Heart right ventricle (tissue), 16 donors: ENCODE measurements around the gene NFKB1. TPM values are rescaled to one million over a fixed set of nuclear protein-coding genes. Genes with fewer than 3 reads are reported as not detected.

ENCODE experiments used
- ATAC-seq, 8 donors: fragments of 200-7000 bp; cut with Tn5 transposase; one replicate each; pipeline ENCODE4 v1.9.1; 2020; ENCODE audit warnings: mild to moderate bottlenecking in 8 of 8, moderate library complexity in 8 of 8, moderate number of reproducible peaks in 1 of 8
- DNase-seq, 2 donors: peaks; one replicate each; pipeline ENCODE4 v3.0.0-alpha.2; 2020
- H3K27ac ChIP-seq, 10 donors: fragments of 200-600 bp; sonication (generic) in 2 of 10; one replicate each; pipeline versions ENCODE4 v1.5.0 to v1.8.0; 2020 to 2022; ENCODE audit warnings: mild to moderate bottlenecking in 3 of 10
- H3K27me3 ChIP-seq, 7 donors: fragments of 200-600 bp; one replicate each; pipeline ENCODE4 v1.8.0; 2021 to 2022; ENCODE audit warnings: mild to moderate bottlenecking in 2 of 7
- H3K36me3 ChIP-seq, 9 donors: fragments of 200-600 bp; sonication (generic) in 1 of 9; one replicate each; pipeline versions ENCODE4 v1.5.0 to v1.8.0; 2020 to 2022; ENCODE audit warnings: mild to moderate bottlenecking in 2 of 9
- H3K4me1 ChIP-seq, 9 donors: fragments of 200-600 bp; sonication (generic) in 1 of 9; one replicate each; pipeline versions ENCODE4 v1.5.0 to v1.8.0; 2020 to 2022; ENCODE audit warnings: mild to moderate bottlenecking in 4 of 9
- H3K4me3 ChIP-seq, 10 donors: fragments of 200-600 bp; sonication (generic) in 2 of 10; one replicate each; pipeline versions ENCODE4 v1.5.0 to v1.8.0; 2020 to 2022; ENCODE audit warnings: mild to moderate bottlenecking in 7 of 10, moderate library complexity in 2 of 10
- H3K9me3 ChIP-seq, 11 donors: fragments of 200-600 bp in 10 of 11; sonication (generic) in 2 of 11; one replicate each; pipeline versions ENCODE4 v1.5.0 to v1.8.0; 2013 to 2022; ENCODE audit warnings: mild to moderate bottlenecking in 2 of 11, control low read depth in 1 of 11, moderate library complexity in 1 of 11
- CTCF ChIP-seq, 9 donors: fragments of 200-600 bp; sonication (generic) in 2 of 9; IDR thresholded peaks; one replicate each; pipeline versions ENCODE4 v1.5.0 to v1.8.0; 2021 to 2022; ENCODE audit warnings: antibody characterized with exemption in 9 of 9, mild to moderate bottlenecking in 5 of 9, moderate library complexity in 1 of 9
- WGBS, 2 donors: extraction: QIAGEN DNeasy Blood & Tissue Kit; methylation state at CpG; one replicate each; pipeline ENCODE4 v1.1.7; 2013; ENCODE audit warnings: inconsistent platforms in 1 of 2; 5-methylcytosine and 5-hydroxymethylcytosine counted together
- intact Hi-C, 10 donors: fragments of 100-400 bp; cut with DNase I; formaldehyde crosslinking; loops; one replicate each; pipeline versions ENCODE4 v1.11.1 to v1.14.2; 2022
- polyA plus RNA-seq, 2 donors: library from polyadenylated mRNA; stranded (reverse); fragments of 200-250 nt; gene quantifications; one replicate each; pipeline ENCODE4 v1.2.3, GENCODE V29; 2013
- total RNA-seq, 10 donors: library from RNA; stranded (reverse); fragmentation: NEBNext Ultra II Directional in 3 of 10; extraction: Animal tissue kit (Norgen Biotek cat#: 25700) in 3 of 10; gene quantifications; one replicate each; pipeline versions ENCODE4 v1.2.1 to v1.2.4, GENCODE V29; 2021 to 2023
- donor health status: Arrhythmogenic right ventricular cardiomyopathy.
- donor health status: ischemic (EF 13 %, LVEDD 7.1; RV severe dilation, severe dysfunction).
- donor health status: healthy with polysubstance abuse.
- donor health status: DM: no; HTN: yes; CAD: no.
- donor health status: DM: no; HTN: no; CAD: no.
- donor health status: ischemic (EF 25% LVEDD 6.9; RV normal size, moderate dysfunction).
- donor health status: ischemic (EF 25% LVEDD 5.7; RV mildly dilated, moderate dysfunction).
- donor health status: healthy.
- donor health status: DM: yes; HTN: yes; CAD: no.
- donor health status: Ischemic cardiomyopathy.
- donor health status: ischemic (EF 35%, LVEDD 5.7; RV mildly dilated, moderate dysfunction).
- donor health status: nonischemic (EF 11% LVEDD 7.7; RV severe dilation, severe dysfunction).
- donor health status: DM: yes; HTN: yes; CAD: no.
- donor health status: PGD.
- donor health status: ischemic (EF 29% LVEDD 5.4; RV normal size, mild dysfunction).
- donor health status: nonischemic (EF 23%, LVEDD 6.1; RV moderate dilation, normal function).

NFKB1 gene
- total and polyA plus RNA-seq, 12 donors: 4.5 to 30.3 (median 19.9) TPM

- Histone ChIP-seq H3K27ac (no peak overlapping the region), H3K27me3 (no peaks in the 10 kb centered on the region), H3K9me3 (no peaks in the 10 kb centered on the region), H3K4me1 (peaks cover 0 to 17% (median 2%) of the 10 kb centered on the region in 9 donors), H3K36me3 (peaks cover 0 to 65% (median 3%) of the 10 kb centered on the region in 9 donors), H3K4me3 (no peak overlapping the region)
- DNase-seq (no peak), ATAC-seq (no peak)
- TF ChIP-seq CTCF (IDR thresholded peaks at IDR 0.05): no peak
- intact Hi-C loops: no loop called here
These were observed 45.5 kb downstream of the NFKB1 start for GRCh38 chr4:102546635-102547034.

- H3K27me3 ChIP-seq: no peaks in the 10 kb centered on the region
- H3K9me3 ChIP-seq: no peaks in the 10 kb centered on the region
- no peak for ATAC-seq
- peaks cover 0 to 27% (median 12%) of the 10 kb centered on the region in 9 donors for H3K4me1 ChIP-seq
- DNase-seq: no peak
- no peak for TF ChIP-seq CTCF (IDR thresholded peaks at IDR 0.05)
- peaks cover 0 to 58% (median 6%) of the 10 kb centered on the region in 9 donors for H3K36me3 ChIP-seq
- H3K27ac ChIP-seq: no peak overlapping the region
- H3K4me3 ChIP-seq: no peak overlapping the region
- 95 to 100% methylated on average over 2 of the region's 2 CpGs for WGBS, 2 donors
- intact Hi-C loops: no loop called here
These were observed 46.8 kb downstream of the NFKB1 start for GRCh38 chr4:102547973-102548372.

- H3K36me3 ChIP-seq: peaks cover 0 to 32% (median 0%) of the 10 kb centered on the region in 9 donors
- peaks cover 0 to 48% (median 36%) of the 10 kb centered on the region in 9 donors for H3K4me1 ChIP-seq
- peak overlapping the region in 1 of 10 donors; percentile 29 for H3K27ac ChIP-seq
- WGBS, 2 donors: 90 to 97% methylated on average over 4 of the region's 4 CpGs
- no peak for DNase-seq
- no peaks in the 10 kb centered on the region for H3K27me3 ChIP-seq
- intact Hi-C loops: loop anchor here in 3 of 10 donors (5.0 to 10.0 kb wide), 2 partner anchors 47 to 50 kb away; partner anchors contain the start of gene NFKB1 (in 3 of the 3)
- no peak for ATAC-seq
- no peak for TF ChIP-seq CTCF (IDR thresholded peaks at IDR 0.05)
- H3K9me3 ChIP-seq: no peaks in the 10 kb centered on the region
- no peak overlapping the region for H3K4me3 ChIP-seq
These were observed 50.9 kb downstream of the NFKB1 start for GRCh38 chr4:102551958-102552565.

- intact Hi-C loops: loop anchor here in 3 of 10 donors (5.0 to 10.0 kb wide), 2 partner anchors 48 to 50 kb away; partner anchors contain the start of gene NFKB1 (in 3 of the 3)
- no peak for TF ChIP-seq CTCF (IDR thresholded peaks at IDR 0.05)
- no peak for DNase-seq
- H3K4me1 ChIP-seq: peaks cover 0 to 55% (median 36%) of the 10 kb centered on the region in 9 donors
- 40 to 56% methylated on average over 1 of the region's 1 CpG for WGBS, 2 donors
- no peak overlapping the region for H3K4me3 ChIP-seq
- no peaks in the 10 kb centered on the region for H3K27me3 ChIP-seq
- ATAC-seq: peak in 1 of 8 donors; percentile 23
- H3K36me3 ChIP-seq: peaks cover 0 to 29% (median 0%) of the 10 kb centered on the region in 9 donors
- peak overlapping the region in 1 of 10 donors; percentile 29 for H3K27ac ChIP-seq
- H3K9me3 ChIP-seq: no peaks in the 10 kb centered on the region
These were observed 51.6 kb downstream of the NFKB1 start for GRCh38 chr4:102552781-102553180.
